ENCODE results near the gene MKRN2OS. TPM values are rescaled to one million over a fixed set of nuclear protein-coding genes. Genes with fewer than 3 reads are reported as not detected.

The MKRN2OS gene
- total RNA-seq, 2 donors from 2014 or later, result not detected

DNA sequence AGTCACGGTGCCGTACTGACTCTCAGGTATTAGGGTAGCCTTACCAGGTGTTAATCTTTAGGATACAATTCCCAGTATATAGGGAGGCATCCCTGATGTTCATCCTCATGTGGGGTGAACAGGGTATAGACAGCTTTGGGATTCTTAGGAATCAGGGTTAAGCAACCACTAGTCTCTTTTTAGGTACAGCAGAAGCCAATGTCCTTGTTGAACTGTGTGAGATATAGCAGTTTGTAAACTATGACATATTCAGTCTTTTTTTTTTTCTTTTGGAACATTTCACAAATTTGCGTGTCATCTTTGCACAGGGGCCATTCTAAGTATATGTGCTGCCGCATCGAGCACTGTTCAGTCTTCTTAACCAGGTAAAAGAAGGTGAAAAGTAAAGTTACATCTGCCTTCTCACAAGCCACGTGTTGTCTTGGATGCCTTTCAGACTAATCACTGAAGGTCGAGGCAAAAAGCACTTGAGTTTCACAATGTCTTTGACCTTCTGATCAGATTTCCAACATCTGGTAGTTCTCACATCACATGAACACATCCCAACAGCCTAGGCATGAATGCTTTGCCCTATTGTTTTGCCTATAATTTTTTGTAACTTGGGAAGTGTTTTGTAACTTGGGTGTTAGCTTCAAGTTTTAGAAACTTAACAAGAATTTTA, 43.8 kb downstream of the MKRN2OS start:
- Mint-ChIP-seq H3K4me1 (ENCODE audit: low read depth) (no peaks in the 10 kb centered on the region), H3K9me3 (no peaks in the 10 kb centered on the region), H3K27me3 (ENCODE audit: low read depth) (no peaks in the 10 kb centered on the region), H3K36me3 (ENCODE audit: insufficient read depth in 2 of 2) (peaks cover 0 to 23% of the 10 kb centered on the region in 2 donors), H3K4me3 (no peak overlapping the region), H3K27ac (no peak overlapping the region)
- ATAC-seq (replicated peaks in 1 of 2) (no peak), DNase-seq (no peak)

DNA sequence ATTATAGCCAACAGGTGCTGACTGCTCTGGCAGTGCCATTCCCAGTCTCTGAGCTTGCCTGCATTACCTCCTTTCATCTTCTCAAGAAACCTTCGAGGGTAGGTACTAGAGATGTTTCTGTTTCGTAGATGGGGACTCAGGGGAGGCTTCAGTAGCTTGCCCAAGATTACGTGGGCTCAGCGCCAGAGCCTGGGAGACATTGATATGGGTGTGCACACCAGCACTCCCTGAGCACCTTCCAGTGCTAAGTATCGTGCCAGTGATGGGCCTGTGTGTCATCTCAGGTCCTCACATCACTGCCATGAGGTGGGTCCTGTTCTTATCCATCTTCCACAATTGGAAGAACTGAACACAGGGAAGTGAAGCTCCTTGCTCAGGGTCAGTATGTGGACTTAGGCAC, 45.8 kb downstream of the MKRN2OS start:
- no peak for ATAC-seq (replicated peaks in 1 of 2)
- H3K4me3 Mint-ChIP-seq, result no peak overlapping the region
- peaks cover 0 to 20% of the 10 kb centered on the region in 2 donors for H3K36me3 Mint-ChIP-seq (ENCODE audit: insufficient read depth in 2 of 2)
- H3K9me3 Mint-ChIP-seq, result no peaks in the 10 kb centered on the region
- no peaks in the 10 kb centered on the region for H3K27me3 Mint-ChIP-seq (ENCODE audit: low read depth)
- no peaks in the 10 kb centered on the region for H3K4me1 Mint-ChIP-seq (ENCODE audit: low read depth)
- H3K27ac Mint-ChIP-seq, result no peak overlapping the region
- no peak for DNase-seq

DNA sequence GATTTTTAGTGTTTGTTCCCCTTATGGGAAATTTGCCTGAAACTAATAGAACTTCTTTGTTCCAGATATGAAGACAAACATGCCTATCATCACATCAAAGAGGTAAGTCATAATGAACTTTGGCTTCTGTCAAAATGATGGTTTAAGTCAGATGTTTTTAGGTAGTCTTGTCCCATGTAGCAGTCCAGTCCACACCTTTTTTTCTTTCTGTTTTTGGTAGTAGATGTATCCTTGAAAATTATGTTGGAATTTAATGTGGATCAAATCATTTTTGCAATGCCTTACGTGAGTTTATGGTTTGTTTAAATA, 48.9 kb downstream of the MKRN2OS start:
- Mint-ChIP-seq H3K4me1 (ENCODE audit: low read depth) (no peaks in the 10 kb centered on the region), H3K27ac (no peak overlapping the region), H3K9me3 (no peaks in the 10 kb centered on the region), H3K27me3 (ENCODE audit: low read depth) (no peaks in the 10 kb centered on the region), H3K4me3 (no peak overlapping the region), H3K36me3 (ENCODE audit: insufficient read depth in 2 of 2) (peaks cover 0 to 22% of the 10 kb centered on the region in 2 donors)
- DNase-seq (no peak), ATAC-seq (replicated peaks in 1 of 2) (no peak)

DNA sequence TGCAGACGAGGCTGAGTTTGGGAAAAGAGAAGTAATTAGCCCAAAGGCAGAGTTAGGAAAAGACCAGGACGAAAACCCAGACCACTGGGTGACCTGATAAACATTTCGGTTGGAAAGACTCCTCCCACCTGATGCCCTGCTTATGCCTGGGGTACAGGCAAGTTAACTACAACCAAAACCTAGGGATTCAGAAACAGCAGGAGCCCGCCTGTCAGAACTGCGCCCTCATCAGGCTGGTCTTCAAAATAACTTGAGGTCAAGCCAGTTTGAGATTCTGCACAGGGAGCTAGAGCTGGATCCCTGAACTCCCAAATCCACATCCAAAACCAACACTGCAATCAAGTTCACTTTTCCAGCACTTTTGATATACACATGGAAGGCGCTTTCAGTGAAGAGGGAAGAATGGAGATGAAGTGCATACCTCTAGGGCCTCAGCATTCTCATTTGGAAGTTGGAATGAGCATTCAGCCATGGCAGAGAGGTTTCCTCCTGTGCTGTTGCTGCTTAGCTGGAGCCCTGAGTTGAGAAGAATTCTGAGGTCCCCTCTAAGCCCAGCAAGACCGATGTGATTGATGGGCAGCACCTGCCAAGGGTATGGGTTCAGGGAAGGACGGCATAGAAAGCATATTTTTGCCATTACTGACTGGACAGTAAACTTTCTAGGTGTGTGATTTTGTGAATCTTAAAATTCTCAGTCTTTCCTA, 49.4 kb downstream of the MKRN2OS start:
- H3K9me3 Mint-ChIP-seq, result no peaks in the 10 kb centered on the region
- no peaks in the 10 kb centered on the region for H3K27me3 Mint-ChIP-seq (ENCODE audit: low read depth)
- DNase-seq (no peak), ATAC-seq (replicated peaks in 1 of 2) (no peak)
- no peak overlapping the region for H3K27ac Mint-ChIP-seq
- peaks cover 0 to 23% of the 10 kb centered on the region in 2 donors for H3K36me3 Mint-ChIP-seq (ENCODE audit: insufficient read depth in 2 of 2)
- no peaks in the 10 kb centered on the region for H3K4me1 Mint-ChIP-seq (ENCODE audit: low read depth)
- no peak overlapping the region for H3K4me3 Mint-ChIP-seq

DNA sequence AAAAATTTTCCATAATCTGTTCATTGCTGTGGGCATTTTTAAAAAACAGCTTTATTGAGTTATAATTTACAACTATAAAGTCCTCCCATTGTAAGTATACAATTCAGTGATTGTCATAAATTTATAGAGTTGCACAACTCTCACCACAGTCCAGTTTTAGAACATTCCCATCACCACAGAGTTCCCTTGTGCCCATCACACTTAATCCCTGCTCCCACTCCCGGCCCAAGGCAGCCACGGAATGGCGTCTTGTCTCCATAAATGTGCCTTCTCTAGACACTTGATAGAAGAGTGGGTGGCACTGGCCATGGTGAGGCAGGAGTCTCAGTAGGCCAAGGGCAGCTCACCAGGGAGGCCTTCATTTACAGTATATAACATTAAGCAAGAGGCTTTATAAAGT, 54.8 kb downstream of the MKRN2OS start:
- DNase-seq, result no peak
- no peaks in the 10 kb centered on the region for H3K9me3 Mint-ChIP-seq
- H3K27me3 Mint-ChIP-seq (ENCODE audit: low read depth), result no peaks in the 10 kb centered on the region
- peaks cover 17% of the 10 kb centered on the region for H3K4me1 Mint-ChIP-seq (ENCODE audit: low read depth)
- ATAC-seq (replicated peaks in 1 of 2), result no peak
- H3K4me3 Mint-ChIP-seq, result no peak overlapping the region
- peaks cover 0 to 12% of the 10 kb centered on the region in 2 donors for H3K36me3 Mint-ChIP-seq (ENCODE audit: insufficient read depth in 2 of 2)
- H3K27ac Mint-ChIP-seq, result no peak overlapping the region

DNA sequence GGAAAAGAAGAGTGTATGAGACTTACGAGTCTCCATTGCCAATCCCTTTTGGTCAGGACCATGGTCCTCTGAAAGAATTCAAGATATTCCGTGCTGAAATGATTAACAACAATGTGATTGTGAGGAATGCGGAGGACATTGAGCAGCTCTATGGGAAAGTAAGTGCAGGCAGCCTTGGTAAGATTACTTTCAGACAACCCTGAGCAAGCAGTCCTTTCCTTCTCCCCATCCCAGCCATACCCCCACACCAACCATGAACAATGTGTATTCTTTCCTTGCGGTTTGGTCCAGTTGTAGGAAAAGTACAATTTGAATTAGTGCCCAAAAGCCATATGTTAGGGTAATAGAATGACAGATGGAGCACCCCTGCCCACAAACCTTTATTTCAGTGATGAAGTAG, 55.5 kb downstream of the MKRN2OS start:
- ATAC-seq (replicated peaks in 1 of 2) (no peak), DNase-seq (no peak)
- Mint-ChIP-seq H3K4me1 (ENCODE audit: low read depth) (peaks cover 25% of the 10 kb centered on the region), H3K36me3 (ENCODE audit: insufficient read depth in 2 of 2) (peaks cover 0 to 12% of the 10 kb centered on the region in 2 donors), H3K9me3 (no peaks in the 10 kb centered on the region), H3K27ac (no peak overlapping the region), H3K4me3 (no peak overlapping the region), H3K27me3 (ENCODE audit: low read depth) (no peaks in the 10 kb centered on the region)

Other genes starting within 250 kb of the MKRN2OS start
- 10 to 100 TPM in 1 of 2 donors, 1 to 10 TPM in 1; 8.7 to 11.8 TPM for gene TSEN2, start 61.0 kb downstream of the MKRN2OS start, total RNA-seq
- 10 to 100 TPM; 31.2 to 32.4 TPM for gene MKRN2, start 11.6 kb upstream of the MKRN2OS start, total RNA-seq
- 10 to 100 TPM; 74.5 to 76.3 TPM for gene RAF1, start 118.6 kb upstream of the MKRN2OS start, total RNA-seq
- gene TMEM40, start 213.8 kb upstream of the MKRN2OS start, total RNA-seq, result not detected

Data from activated T-cell treated with anti-CD3 and anti-CD28 coated beads, Interleukin-2, amount 50 U/mL, for 72 hours (primary cell).